ENCODE data around the gene NT5M.

The NT5M gene

GRCh38 chr17:17372856-17373520 lies 69.8 kb downstream of the NT5M start:
- Histone ChIP-seq H3K4me2 (ENCODE audit: low read depth, low read length, poor library complexity, severe bottlenecking) (no peak overlapping the region), H3K27ac (ENCODE audit: low read depth, low read length) (no peak overlapping the region), H3K79me2 (ENCODE audit: insufficient read depth, low read length) (no peaks in the 10 kb centered on the region), H3F3A (ENCODE audit: insufficient read depth) (no peaks in the 10 kb centered on the region), H3K9me3 (ENCODE audit: insufficient read depth, low read length) (no peaks in the 10 kb centered on the region), H3K4me3 (ENCODE audit: insufficient read depth, low read length, poor library complexity, severe bottlenecking) (no peak overlapping the region), H3K9me2 (replicated peaks; ENCODE audit: insufficient read depth, low read length) (no peaks in the 10 kb centered on the region), H4K20me1 (ENCODE audit: low read depth, low read length) (no peaks in the 10 kb centered on the region), H3K27me3 (ENCODE audit: low read length) (no peaks in the 10 kb centered on the region), H3K9ac (ENCODE audit: low read length) (no peak overlapping the region), H3K36me3 (ENCODE audit: low read length) (no peaks in the 10 kb centered on the region), H2AFZ (ENCODE audit: low read depth, low read length, severe bottlenecking) (no peak overlapping the region)
- TF ChIP-seq CTCF (IDR thresholded peaks at IDR 0.05; ENCODE audit: insufficient read depth, low read length, poor library complexity, severe bottlenecking) (no peak), EZH2phosphoT487 (conservative IDR thresholded peaks at IDR 0.05; ENCODE audit: low read length) (no peak)

- no peak overlapping the region for H3K9ac ChIP-seq (ENCODE audit: low read length)
- H3K27ac ChIP-seq (ENCODE audit: low read depth, low read length), result no peak overlapping the region
- H3K4me3 ChIP-seq (ENCODE audit: insufficient read depth, low read length, poor library complexity, severe bottlenecking), result no peak overlapping the region
- no peaks in the 10 kb centered on the region for H3K36me3 ChIP-seq (ENCODE audit: low read length)
- H3K79me2 ChIP-seq (ENCODE audit: insufficient read depth, low read length), result no peaks in the 10 kb centered on the region
- H4K20me1 ChIP-seq (ENCODE audit: low read depth, low read length), result no peaks in the 10 kb centered on the region
- no peak overlapping the region for H3K4me2 ChIP-seq (ENCODE audit: low read depth, low read length, poor library complexity, severe bottlenecking)
- TF ChIP-seq CTCF (IDR thresholded peaks at IDR 0.05; ENCODE audit: insufficient read depth, low read length, poor library complexity, severe bottlenecking), result no peak
- no peaks in the 10 kb centered on the region for H3K9me3 ChIP-seq (ENCODE audit: insufficient read depth, low read length)
- no peaks in the 10 kb centered on the region for H3F3A ChIP-seq (ENCODE audit: insufficient read depth)
- no peak overlapping the region for H2AFZ ChIP-seq (ENCODE audit: low read depth, low read length, severe bottlenecking)
- H3K9me2 ChIP-seq (replicated peaks; ENCODE audit: insufficient read depth, low read length), result no peaks in the 10 kb centered on the region
- H3K27me3 ChIP-seq (ENCODE audit: low read length), result no peaks in the 10 kb centered on the region
These were observed 72.7 kb downstream of the NT5M start for GRCh38 chr17:17375841-17376240.

- H3K27ac ChIP-seq (ENCODE audit: low read depth, low read length), result no peak overlapping the region
- TF ChIP-seq EZH2phosphoT487 (conservative IDR thresholded peaks at IDR 0.05; ENCODE audit: low read length) (no peak), CTCF (IDR thresholded peaks at IDR 0.05; ENCODE audit: insufficient read depth, low read length, poor library complexity, severe bottlenecking) (no peak)
- H3K36me3 ChIP-seq (ENCODE audit: low read length), result no peaks in the 10 kb centered on the region
- H3K9me3 ChIP-seq (ENCODE audit: insufficient read depth, low read length), result no peaks in the 10 kb centered on the region
- H3K27me3 ChIP-seq (ENCODE audit: low read length), result no peaks in the 10 kb centered on the region
- no peak overlapping the region for H3K4me3 ChIP-seq (ENCODE audit: insufficient read depth, low read length, poor library complexity, severe bottlenecking)
- H3K9me2 ChIP-seq (replicated peaks; ENCODE audit: insufficient read depth, low read length), result no peaks in the 10 kb centered on the region
- H3K79me2 ChIP-seq (ENCODE audit: insufficient read depth, low read length), result no peaks in the 10 kb centered on the region
- no peak overlapping the region for H3K4me2 ChIP-seq (ENCODE audit: low read depth, low read length, poor library complexity, severe bottlenecking)
- H3K9ac ChIP-seq (ENCODE audit: low read length), result no peak overlapping the region
- H2AFZ ChIP-seq (ENCODE audit: low read depth, low read length, severe bottlenecking), result no peak overlapping the region
- no peaks in the 10 kb centered on the region for H3F3A ChIP-seq (ENCODE audit: insufficient read depth)
- H4K20me1 ChIP-seq (ENCODE audit: low read depth, low read length), result no peaks in the 10 kb centered on the region
These were observed 73.2 kb downstream of the NT5M start for GRCh38 chr17:17376362-17376761.
